Measurements from ENCODE around the gene SLC27A4.

The SLC27A4 gene

DNA sequence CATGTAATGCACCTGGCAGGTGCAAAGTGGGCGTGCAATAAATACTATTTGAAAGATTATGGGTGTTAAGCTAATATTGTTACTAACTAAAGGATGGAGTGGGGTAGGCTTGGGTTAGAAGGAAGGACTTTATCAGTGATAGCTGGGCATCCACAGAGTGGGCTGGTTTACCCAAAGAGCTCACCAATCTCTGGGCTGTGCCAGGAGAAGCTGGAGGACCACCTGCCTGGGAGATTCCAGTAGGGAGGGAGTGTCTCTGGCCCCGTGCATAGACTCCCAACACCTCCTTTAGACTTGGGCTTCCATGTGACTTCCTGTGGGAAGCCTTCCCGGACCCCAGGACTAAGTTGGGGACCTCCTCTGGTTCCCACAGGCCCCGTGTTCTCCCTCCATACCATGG is 25.2 kb downstream of the SLC27A4 start:
- no peak for DNase-seq (ENCODE audit: low spot score)

DNA sequence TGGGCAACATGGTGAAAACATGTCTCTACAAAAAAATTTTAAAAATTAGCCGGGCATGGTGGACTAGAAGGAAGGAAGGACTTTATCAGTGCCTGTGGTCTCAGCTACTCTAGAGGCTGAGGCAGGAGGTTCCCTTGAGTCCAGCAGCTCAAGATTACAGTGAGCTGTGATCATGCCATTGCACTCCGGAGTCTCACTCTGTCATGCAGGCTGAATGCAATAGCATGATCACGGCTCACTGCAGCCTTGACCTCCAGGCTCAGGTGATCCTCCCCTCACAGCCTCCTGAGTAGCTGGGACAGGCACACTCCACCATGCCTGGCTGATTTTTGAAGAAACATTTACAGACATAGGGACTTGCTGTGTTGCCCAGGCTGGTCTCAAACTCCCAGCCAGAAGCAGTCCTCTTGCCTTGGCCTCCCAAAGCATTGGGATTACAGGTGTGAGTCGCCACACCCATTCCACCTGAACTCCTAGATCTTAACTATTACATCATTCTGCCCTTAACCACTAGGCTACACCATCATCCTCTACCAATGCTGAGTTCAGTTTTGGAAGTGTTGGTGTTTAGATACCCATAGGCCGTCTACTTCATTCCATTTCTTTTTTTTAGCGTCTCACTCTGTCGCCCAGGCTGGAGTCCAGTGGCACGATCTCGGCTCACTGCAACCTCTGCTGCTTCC is 28.8 kb downstream of the SLC27A4 start:
- DNase-seq (ENCODE audit: low spot score): no peak

DNA sequence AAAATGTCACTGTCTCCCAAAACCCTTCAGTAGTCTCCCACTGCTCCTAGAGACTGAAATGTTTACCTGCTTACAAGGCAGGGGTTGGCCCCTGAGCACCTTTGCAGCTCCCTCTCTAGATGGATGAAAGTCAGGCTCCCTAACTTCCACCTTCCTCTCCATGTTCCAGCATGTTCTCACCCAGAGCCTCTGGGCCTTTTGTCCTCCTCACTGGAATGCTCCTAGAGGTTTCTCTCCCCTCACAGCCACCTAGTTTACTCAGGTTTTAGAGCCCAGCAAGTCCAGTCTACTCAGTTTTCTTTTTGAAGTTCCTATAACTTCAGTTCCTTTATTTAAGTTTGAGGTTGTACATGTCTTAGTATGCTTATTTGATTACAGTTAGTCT is 30.0 kb downstream of the SLC27A4 start:
- DNase-seq (ENCODE audit: low spot score): no peak

DNA sequence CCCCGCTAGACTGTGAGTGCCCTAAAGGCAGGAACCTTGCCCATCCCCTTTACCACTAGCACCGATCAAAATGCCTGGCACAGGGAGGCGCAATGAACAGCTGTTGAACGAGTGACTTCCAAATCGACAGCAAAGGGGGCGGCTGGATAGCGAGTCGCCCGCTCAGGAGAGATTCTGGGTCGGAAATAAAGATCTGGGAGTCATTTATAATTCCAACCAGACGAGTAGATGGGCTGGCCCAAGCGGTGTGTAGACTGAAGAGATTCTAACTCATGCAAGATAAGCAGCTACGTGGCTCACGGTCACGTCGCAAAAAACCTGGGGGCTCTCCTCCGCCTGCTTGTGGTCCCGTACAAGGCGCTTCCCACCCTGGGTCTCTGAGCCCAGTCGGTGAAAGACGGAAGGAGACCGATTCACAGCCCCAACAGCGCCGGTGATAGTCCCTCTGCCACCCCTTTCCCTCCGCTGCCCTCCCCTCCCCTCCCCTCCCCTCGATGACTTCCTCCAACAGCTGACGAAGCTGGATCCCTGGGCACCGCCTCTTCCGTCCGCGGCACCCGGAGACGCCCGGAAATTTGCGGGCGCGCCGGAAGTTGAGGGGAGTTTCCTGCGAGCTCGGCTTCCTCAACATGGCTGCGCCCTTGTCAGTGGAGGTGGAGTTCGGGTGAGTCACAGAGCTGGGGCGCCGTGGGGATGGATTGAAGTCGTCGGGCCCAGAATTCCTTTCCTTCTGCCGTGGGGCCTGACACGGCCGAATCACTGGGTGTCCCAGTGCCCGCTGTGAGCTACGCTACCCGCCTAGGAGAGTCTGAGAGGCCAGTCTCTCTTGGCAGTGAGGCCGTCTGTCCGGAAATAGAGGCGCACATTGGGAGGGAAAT is 30.7 kb downstream of the SLC27A4 start, which contains the start of gene URM1:
URM1 (plus strand) TSS at position 623 of the 878 bp plus-strand sequence; CDS start at position 630, 7 bp downstream.
- DNase-seq (ENCODE audit: low spot score): peak; percentile 95

DNA sequence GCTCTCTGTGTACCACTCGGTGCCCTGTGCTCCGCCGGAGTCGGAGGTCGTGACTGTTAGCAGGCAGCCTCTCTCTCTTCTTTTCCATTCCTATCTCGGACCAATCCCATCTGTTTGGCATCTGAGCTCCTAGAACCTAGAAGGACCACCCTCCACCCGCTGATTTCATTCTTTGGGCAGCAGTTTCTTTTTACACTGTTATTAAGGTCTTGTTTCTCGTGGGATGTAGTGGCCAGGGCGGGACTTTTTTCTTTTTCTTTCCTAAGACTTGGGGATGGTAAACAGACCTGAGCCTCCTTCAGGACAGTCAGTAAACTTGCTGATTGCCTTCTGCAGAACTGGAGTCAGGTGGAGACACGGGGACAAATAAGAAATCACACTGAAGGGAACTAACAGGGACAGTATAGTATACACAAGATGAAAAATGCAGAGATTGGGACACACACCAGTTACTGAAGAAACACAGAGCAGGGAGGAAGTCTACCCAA is 31.3 kb downstream of the SLC27A4 start:
- no peak for DNase-seq (ENCODE audit: low spot score)

DNA sequence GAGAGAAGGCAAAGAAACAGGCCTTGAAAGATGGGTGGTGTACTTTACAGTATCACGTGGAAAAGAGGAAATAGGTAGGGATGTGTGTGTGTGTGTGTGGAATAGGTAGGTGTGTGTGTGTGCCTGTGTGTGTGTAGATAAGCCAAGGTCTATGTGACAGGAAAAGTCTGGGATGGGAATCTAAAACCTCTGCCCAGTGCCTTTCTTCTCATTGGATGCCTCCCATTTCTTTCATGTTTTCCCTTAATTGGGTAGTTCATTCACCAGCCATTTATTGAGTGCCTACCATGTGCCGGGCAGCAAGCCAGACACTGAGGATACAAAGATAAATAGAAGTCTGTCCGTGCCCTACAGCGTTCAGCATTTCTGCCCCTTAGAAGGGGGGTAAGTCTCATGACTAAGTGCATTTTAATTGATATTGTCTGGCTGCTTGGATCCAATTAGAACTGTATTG is 31.9 kb downstream of the SLC27A4 start:
- DNase-seq (ENCODE audit: low spot score): no peak

DNA sequence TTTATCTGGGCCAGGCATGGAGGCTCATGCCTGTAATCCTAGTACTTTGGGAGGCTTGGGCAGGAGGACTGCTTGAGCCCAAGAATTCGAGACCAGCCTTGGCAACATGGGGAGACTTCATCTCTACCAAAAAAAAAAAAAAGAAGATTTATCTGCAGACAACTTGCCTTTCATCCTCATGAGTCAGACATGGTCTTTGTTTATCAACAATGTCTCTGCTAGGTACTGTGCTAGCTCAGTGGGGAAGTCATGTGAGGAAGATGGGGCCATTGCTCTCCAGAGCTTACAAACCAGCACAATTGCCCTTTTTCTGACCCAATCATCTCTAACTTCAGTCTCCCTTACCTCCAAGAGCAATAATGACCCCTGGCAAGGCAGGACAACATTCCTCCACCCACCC is 32.5 kb downstream of the SLC27A4 start:
- no peak for DNase-seq (ENCODE audit: low spot score)

DNA sequence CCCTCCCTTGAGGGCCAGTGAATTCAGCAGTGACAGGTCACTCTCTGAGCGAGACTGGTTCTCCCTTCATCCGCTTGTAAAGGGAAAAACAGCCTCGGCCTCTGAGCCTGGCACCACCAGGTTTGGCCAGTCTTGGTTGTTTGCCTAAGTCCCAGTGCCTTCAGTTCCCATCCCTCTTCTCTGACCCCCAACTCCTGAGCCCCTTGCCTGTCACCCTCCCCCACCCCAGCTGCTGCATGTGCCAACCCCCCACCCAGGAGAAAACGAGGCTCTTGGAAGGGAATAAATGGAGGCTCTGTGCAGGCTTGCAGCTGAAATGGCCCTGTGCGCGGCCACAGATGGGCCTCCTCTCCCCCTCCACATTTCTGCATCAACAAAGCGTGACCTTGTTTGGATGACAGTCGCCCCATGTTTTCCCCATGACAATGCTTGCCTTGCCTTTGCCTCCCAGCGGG is 33.9 kb downstream of the SLC27A4 start:
- DNase-seq (ENCODE audit: low spot score): no peak

DNA sequence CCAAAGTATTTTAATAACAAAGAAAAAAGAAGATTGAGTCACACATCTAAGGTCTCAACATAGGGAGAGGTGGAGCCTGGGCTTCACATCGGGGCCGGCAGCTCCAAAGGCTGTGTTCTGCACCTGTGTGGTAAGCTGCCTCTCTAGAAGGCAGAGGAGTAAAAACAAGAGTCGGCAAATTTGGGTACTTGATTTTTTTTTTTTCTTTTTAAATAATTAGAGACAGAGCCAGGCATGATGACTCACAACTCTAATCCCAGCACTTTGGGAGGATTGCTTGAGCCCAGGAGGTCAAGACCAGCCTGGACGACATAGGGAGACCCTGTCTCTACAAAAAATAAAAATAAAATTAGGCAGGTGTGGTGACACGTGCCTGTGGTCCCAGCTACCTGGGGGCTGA is 35.5 kb downstream of the SLC27A4 start:
- DNase-seq (ENCODE audit: low spot score): no peak

DNA sequence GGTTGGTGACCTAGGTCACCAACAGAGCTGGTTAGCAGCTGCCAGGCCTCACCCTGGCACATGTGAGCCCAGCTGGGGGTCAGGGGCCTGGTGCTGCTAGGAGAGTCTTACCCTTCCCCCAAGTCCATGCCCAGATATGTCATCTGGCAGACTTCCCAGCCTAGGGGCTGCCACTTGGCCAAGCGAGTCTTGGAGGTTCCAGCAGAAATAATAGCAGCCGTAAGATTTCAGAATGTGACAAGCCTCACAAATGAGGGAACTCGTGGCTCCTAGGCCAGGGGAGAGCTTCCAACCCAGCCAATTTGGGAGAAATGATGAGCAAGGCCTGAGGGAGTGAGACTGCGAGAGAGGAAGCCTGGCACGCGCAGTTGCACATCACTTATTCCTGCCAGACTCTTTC is 41.9 kb downstream of the SLC27A4 start:
- DNase-seq (ENCODE audit: low spot score): no peak

DNA sequence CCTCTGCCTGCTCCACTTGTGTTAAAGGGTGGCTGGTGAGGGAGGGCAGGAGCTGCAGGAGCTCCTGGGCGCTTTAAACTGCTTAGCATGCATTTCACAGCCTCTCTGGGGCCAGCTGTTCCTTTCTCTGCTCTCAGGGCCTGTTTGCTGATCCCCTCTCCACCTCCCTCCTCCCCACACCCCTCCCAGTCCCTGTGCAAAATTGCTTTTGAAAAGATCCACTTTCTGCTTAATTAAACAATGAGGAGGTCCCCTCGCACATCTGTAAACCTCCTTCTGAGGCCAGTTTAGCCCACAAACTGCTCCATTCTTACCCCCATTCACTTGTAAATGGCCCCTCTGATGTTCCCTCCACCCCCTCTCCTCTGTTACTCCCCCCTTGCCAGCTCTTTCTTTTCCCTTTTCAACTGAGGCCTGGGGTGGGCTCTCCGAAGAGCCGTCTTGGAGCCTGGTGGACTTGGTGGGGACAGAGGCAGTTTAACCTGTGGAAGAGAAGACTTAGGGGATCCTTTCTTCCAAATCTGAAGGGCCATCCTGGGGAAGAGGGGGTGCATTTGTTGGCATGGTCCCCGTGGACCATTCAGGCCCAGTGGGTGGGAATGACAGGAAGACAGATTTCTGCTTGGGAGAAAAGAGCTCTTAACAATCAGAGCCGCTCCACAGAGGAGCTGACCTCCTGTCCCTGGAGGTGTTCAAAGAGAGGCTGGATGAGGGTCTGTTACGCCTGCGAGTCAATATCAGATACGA is 42.9 kb downstream of the SLC27A4 start:
- DNase-seq (ENCODE audit: low spot score): no peak

DNA sequence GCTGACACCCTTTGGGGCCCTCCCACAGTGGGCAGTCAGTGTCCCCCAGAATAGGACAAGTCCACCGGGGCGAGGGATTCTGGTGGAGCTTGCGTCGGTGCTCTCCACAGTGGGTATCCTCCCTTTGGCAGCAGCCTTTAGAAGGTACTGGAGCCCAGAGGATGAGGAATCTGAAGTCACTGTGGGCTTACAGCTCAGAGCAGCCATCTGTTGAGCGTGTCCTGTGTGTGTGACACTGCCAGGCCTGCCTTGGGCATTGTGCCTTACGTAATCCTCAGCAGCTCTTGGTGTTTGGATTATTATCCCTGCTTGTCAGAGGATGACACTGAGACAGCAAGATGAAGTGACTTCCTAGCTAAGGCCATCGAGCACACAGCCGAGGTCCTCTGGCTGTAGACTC is 43.5 kb downstream of the SLC27A4 start:
- DNase-seq (ENCODE audit: low spot score): no peak

DNA sequence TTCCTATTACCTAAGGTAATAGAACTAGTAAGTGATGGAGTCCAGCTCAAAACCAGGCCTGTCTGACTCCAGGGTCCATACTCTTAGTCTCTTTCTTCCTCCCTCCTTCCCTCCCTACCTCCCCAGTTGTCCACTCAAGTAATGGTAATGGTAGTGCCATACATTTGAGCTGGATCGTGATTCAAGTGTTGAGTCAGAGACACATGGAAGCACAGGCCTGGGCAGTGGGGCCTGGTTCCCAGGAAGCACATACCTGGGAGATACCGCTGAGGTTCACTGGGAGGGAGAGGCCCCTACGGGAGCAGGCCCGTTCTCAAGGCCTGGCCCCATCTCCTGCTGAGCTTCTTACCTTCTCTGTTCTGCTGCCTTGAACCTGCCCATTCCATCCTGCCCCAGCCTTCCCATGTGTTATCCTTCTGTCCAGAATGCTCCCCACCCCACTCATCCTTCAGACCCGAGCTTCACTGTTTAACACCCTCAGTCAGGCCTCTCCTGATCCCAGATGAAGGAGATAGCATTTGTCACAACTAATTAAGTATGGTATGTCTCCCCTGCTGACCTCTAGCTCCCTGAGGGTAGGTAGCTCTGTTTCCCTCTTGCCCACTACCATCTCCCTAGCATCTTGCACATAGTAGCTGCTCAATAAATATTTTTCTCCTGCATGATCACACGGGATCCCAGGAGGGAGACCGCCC is 44.6 kb downstream of the SLC27A4 start:
- no peak for DNase-seq (ENCODE audit: low spot score)

DNA sequence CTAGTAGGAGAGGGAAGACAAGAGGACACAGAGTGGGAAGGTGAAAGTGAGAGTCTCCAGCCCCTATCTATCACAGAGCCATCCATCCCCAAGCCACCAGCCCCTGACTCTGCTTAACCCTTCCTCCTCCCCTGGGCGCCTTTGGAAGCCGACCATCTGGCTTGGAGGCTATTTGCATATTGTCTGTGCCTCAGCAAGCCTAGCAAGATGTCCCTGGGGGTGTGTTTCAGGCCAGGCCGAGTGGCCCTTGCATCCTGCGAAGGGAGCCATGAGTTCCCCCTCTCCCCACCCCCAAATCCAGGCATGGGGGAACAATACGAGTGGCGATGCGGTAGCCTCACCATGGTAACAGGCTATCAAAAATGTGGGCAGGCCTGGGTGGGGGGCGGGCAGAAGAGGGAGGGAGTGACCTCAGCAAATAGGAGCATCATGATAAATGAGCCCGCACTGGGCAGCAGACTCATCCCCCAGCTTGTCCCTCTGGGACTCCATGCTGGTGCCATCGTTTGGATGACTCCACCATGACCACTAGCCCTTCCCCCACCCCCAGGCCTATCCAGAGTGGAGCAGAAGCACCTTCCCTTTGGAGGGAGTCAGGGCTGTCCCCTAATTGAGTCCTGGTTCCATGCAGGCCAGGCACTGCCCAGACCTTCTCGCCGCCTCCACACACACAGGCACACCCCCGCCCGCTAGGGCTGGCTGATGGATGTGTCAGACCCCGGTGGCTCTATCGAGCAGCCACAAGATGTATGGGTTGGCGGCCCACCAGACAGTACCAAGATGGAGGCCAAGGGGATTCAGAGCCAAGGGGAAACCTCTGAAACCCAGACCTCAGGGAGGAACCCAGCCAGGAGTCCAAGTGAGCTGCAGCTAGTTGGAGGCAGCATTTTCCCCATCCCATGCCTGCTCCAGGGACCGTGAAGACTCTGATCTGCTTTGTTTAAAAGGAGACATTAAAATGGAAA is 45.5 kb downstream of the SLC27A4 start:
- DNase-seq (ENCODE audit: low spot score): no peak

DNA sequence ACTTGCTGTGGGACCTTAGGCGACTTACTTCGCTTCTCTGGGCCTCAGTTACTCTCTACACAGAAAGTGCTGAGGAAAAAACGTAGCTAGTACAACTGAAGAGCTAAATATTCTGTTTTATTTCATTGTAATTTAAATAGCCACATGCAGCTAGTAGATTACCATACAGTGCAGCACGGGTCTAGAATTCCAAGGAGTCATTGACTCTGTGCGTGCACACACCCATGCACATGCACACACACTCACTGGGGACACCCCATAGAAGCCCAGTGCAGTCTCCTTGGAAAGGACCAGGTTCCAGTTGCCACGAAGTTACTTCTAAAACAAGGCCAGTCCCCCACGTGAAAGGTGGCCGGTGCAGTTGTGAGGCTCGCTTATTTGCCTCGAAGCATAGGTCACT is 47.8 kb downstream of the SLC27A4 start:
- no peak for DNase-seq (ENCODE audit: low spot score)

DNA sequence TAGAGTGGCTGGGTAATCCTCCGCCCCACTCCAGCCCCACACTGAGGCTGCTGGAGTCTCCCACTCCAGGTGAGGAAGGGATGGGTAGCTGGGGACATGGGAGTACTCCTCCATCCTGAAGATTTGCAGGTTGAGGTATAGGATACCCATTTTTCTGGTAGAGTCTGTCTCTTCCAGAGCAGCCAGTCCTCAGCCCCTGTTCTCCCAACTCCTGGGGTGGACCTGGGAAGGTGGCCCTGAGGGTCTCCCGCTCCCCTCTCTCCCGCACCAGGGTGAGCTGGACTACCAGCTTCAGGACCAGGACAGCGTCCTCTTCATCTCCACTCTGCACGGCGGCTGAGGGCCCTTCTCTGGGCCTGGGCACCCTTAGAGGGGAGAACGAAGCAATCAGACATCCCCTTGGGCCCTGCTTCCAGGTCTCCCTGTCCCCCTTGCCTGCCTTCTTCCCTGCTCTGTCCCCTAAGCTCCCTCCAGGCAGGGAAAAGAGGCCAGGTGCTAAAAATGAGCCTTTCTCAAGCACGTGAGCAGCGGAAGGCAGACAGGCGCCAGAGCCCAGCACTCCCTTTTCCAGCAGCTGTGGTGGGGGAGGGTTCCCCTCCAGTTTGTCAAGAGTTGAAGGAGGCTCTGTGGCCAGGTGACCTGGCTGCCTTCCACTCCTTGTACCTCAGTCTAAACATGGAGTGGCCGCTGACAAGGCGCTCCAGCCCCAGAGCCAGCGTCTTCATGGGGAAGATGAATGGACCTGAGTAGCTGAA is 49.2 kb downstream of the SLC27A4 start:
- DNase-seq (ENCODE audit: low spot score): no peak

DNA sequence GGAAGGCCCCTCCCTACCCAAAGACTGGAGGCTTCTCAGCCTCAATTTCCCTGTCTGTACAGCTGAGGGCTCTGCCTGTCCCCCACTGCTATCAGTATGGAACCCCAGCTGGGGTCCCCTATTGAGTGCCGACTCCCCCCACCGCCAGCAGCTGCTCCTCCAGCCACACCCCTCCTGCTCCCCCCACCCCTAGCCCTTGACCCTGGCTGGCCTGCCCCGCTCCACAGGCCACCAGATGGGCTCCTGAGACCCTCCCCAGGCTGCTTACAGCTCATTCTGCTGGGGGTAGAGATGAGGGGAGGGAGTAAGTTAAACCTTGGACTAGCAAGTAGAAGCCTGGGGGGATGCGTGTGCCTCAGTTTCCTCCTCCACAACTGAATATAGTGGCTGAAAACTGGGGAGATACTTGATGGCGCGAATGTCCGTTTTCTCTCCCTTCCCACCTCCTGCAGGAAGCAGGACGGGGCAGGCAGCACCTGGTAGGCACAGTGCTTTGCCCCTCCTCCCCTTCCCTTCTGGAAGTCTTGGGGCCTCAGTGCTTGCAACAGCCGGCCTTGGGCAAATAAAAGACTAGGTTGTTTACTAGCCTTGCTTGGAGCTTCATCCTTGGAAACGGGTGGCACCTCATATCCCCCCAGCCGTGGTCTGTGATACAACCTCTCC is 50.0 kb downstream of the SLC27A4 start:
- DNase-seq (ENCODE audit: low spot score): no peak

DNA sequence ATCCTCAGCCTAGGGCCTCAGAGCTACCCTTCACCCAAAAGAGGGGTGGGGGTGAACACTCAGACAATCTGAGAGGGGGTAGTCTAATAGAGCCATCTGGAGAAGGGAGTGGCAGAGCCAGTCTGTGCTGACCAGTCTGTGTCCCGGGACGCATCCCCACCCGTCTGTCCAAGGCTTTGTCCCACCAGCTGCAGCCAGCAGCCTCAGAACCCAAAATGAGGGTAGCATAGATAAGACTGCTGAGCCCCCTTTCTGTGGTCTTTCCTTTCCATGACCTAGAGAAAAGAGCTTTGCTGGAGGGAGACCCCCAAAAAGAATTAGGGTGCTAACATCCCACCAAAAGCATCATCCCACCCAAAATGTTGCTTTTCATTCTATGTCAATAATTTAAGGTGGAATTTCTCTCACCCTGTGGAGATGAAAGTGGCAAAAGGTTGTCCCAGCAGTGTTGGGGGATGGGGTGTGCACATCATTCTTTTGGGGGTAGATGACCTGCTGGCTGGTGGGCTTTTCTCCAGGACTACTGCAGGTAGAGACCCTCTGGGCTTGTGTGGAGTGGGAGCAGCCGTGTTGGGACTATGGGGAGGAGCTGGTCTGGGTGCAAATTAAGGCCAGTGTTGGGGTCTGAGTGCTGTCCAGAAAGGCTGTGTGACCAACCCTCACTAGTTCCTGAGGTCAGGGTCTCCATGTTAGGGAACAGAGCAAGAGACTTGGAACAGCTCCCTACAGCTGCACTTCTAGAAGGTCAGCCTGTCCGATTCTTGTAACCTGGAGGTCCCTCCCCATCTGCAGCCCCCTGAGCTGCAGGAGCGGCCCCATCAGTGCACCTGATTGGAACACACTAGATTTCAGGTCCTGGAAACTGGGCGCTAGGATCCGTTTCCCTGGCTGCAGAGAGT is 50.7 kb downstream of the SLC27A4 start:
- DNase-seq (ENCODE audit: low spot score): no peak

Measured in CD4-positive, alpha-beta T cell treated with Interleukin-15 for 4 hours (primary cell).